ENCODE results near the gene CHMP6. TPM values are rescaled to one million over a fixed set of nuclear protein-coding genes. Genes with fewer than 3 reads are reported as not detected.

CHMP6 gene
- total RNA-seq = 10 to 100 TPM; 22.9 to 30.9 TPM
- 10 to 100 TPM; 15.9 to 30.8 TPM for polyA plus RNA-seq
- long read RNA-seq, donor 1, transcript CHMP6-201 (8 exons, 1,664 nt) = major isoform, 229 of 249 reads
- long read RNA-seq, donor 1, partial matches to known transcripts = 14 of 249 reads
- long read RNA-seq, donor 1, other reads (novel, unspliced or antisense) = 6 of 249 reads
- long read RNA-seq, donor 2, transcript CHMP6-201 (8 exons, 1,664 nt) = major isoform, 30 of 37 reads
- long read RNA-seq, donor 2, partial matches to known transcripts = 3 of 37 reads
- long read RNA-seq, donor 2, other reads (novel, unspliced or antisense) = 4 of 37 reads

- no peaks in the 10 kb centered on the region for H3K9me3 ChIP-seq (ENCODE audit: control insufficient read depth, low read length)
- DNase-seq (peak; percentile 87 to 93), ATAC-seq (ENCODE audit: low FRiP score) (peak; percentile 82)
- H3K27ac ChIP-seq (ENCODE audit: low read depth in 1 of 2, low read length in 2 of 2) = no peak within 1 kb of the TSS
- H3K4me3 ChIP-seq (ENCODE audit: low read length in 2 of 2) = peak within 1 kb of the TSS; percentile 94
- H3K36me3 ChIP-seq (ENCODE audit: control insufficient read depth in 1 of 2, insufficient read depth in 2 of 2, low read length in 1 of 2) = peaks cover 0 to 2% of the 10 kb centered on the region in 2 donors
- intact Hi-C loops (cut with DNase I) = loop anchor here (2.0 to 5.0 kb wide), 2 partner anchors 41 to 109 kb away; no protein-coding TSS in a partner anchor
- H3K4me1 ChIP-seq (ENCODE audit: control insufficient read depth in 1 of 2, insufficient read depth in 2 of 2, low read length in 2 of 2) = no peaks in the 10 kb centered on the region
- no peaks in the 10 kb centered on the region for H3K27me3 ChIP-seq (ENCODE audit: control insufficient read depth in 1 of 2, insufficient read depth in 2 of 2, low read length in 1 of 2)
- 0 to 1% methylated on average over 54 to 66 of the region's 66 CpGs for WGBS, 2 donors
Measured at GRCh38 chr17:80991645-80992076, at the start of gene CHMP6. Gene CHMP6 (plus strand): TSS chr17:80991841. CDS start chr17:80991919, 78 bp downstream.

DNA sequence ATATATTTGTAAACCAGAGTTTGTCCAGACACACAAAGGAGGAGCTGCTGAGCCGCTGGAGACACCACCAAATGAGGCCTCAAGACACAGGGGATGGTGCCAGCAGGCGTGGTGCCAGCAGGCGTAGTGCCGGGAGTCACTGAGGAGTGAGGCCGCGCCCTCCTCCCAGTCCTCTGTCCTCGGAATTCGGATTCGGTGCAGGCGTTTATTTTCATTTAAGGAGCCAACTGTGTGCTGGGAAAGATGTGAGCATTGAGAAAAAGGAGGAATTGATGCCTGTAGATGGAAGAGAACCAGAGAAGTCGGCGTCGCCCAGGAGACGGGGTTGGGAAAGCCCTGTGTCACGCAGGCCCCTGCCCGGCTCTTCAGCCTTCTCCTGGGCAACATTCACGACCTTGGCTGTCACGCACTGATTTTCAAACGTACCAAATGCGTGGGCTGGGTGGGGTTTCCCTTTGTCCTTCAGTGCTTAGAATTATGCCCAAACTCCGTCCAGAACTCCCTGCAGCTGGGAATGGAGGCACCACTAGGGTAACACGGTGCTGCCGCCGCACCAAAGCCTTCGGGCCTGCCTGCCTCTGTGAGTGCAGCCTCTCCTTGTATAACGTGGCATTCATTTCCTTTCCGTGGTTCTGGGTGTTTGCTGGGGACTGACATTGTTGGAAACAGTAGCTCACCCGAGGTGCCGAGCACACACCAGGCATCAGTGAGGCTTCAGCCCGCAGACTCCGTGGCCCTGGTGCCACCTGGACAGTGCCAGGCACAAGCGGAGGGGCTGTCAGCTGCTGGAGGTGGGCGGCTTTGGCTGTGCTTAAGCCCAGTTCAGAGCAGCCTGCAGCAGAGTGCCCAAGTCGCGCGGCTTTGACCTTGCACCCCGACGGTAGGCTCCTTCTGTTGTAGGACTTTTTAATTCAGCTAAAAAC lies 49.0 kb upstream of the CHMP6 start:
- 26 to 33% methylated on average over 38 of the region's 38 CpGs for WGBS, 2 donors
- ATAC-seq (ENCODE audit: low FRiP score) = peak; percentile 92
- intact Hi-C loops (cut with DNase I) = no loop called here
- Histone ChIP-seq H3K4me3 (ENCODE audit: low read length in 2 of 2) (no peak overlapping the region), H3K9me3 (ENCODE audit: control insufficient read depth, low read length) (no peaks in the 10 kb centered on the region), H3K4me1 (ENCODE audit: control insufficient read depth in 1 of 2, insufficient read depth in 2 of 2, low read length in 2 of 2) (no peaks in the 10 kb centered on the region), H3K27ac (ENCODE audit: low read depth in 1 of 2, low read length in 2 of 2) (peak overlapping the region in 1 of 2 donors; percentile 41), H3K36me3 (ENCODE audit: control insufficient read depth in 1 of 2, insufficient read depth in 2 of 2, low read length in 1 of 2) (no peaks in the 10 kb centered on the region), H3K27me3 (ENCODE audit: control insufficient read depth in 1 of 2, insufficient read depth in 2 of 2, low read length in 1 of 2) (no peaks in the 10 kb centered on the region)
- DNase-seq = peak; percentile 94 to 98

- ATAC-seq (ENCODE audit: low FRiP score) = no peak
- H3K9me3 ChIP-seq (ENCODE audit: control insufficient read depth, low read length) = no peaks in the 10 kb centered on the region
- no peak overlapping the region for H3K4me3 ChIP-seq (ENCODE audit: low read length in 2 of 2)
- H3K36me3 ChIP-seq (ENCODE audit: control insufficient read depth in 1 of 2, insufficient read depth in 2 of 2, low read length in 1 of 2) = no peaks in the 10 kb centered on the region
- no peaks in the 10 kb centered on the region for H3K27me3 ChIP-seq (ENCODE audit: control insufficient read depth in 1 of 2, insufficient read depth in 2 of 2, low read length in 1 of 2)
- intact Hi-C loops (cut with DNase I) = no loop called here
- no peaks in the 10 kb centered on the region for H3K4me1 ChIP-seq (ENCODE audit: control insufficient read depth in 1 of 2, insufficient read depth in 2 of 2, low read length in 2 of 2)
- WGBS, 2 donors = 95% methylated on average over 17 of the region's 17 CpGs
- peak; percentile 31 to 71 for DNase-seq
- H3K27ac ChIP-seq (ENCODE audit: low read depth in 1 of 2, low read length in 2 of 2) = no peak overlapping the region
Measured at GRCh38 chr17:80943346-80944145, 48.1 kb upstream of the CHMP6 start.

DNA sequence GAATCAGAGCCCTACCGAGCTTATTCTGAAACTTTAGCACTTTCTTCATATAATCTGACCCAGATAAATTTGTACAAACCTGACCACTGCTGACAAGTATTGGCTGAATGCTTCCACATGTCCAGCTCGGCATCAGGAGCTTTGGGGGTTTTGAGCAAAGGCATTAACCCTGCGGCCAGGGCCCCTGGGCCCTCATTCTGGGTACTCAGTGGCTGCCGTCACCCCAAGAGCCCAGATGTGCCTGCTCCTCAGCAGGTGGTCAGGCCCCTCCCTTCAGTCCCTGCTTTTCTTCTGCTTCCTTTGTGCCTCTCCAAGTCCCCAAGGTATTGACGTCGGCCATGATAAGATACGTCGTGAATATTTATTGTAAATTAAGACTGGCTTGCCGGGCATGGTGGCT lies 47.3 kb upstream of the CHMP6 start:
- WGBS, 2 donors = 93 to 94% methylated on average over 9 of the region's 9 CpGs
- no peak for ATAC-seq (ENCODE audit: low FRiP score)
- H3K27ac ChIP-seq (ENCODE audit: low read depth in 1 of 2, low read length in 2 of 2) = no peak overlapping the region
- no peaks in the 10 kb centered on the region for H3K4me1 ChIP-seq (ENCODE audit: control insufficient read depth in 1 of 2, insufficient read depth in 2 of 2, low read length in 2 of 2)
- no peaks in the 10 kb centered on the region for H3K36me3 ChIP-seq (ENCODE audit: control insufficient read depth in 1 of 2, insufficient read depth in 2 of 2, low read length in 1 of 2)
- no peaks in the 10 kb centered on the region for H3K9me3 ChIP-seq (ENCODE audit: control insufficient read depth, low read length)
- intact Hi-C loops (cut with DNase I) = no loop called here
- no peaks in the 10 kb centered on the region for H3K27me3 ChIP-seq (ENCODE audit: control insufficient read depth in 1 of 2, insufficient read depth in 2 of 2, low read length in 1 of 2)
- DNase-seq = peak in 1 of 2 donors; percentile 28
- H3K4me3 ChIP-seq (ENCODE audit: low read length in 2 of 2) = no peak overlapping the region

DNA sequence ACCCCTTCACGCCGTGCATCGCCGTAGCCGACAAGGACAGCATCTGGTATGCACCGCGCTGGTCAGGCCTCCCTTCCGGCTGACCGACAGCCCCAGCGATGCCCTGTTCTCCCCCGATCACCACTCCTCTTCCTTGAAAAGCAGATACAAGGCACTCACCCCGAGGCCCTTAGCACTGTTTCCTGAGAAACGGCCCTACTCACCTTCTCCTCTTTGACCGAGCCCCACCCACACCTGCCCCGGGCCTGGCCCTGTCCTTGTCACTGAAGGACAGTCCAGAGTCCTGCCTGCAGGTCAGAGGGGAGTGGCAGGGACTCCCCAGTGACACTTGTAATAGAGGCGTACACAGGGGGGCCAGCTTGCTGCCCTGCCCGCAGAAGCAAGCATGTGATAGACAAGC lies 45.9 kb upstream of the CHMP6 start:
- Histone ChIP-seq H3K4me1 (ENCODE audit: control insufficient read depth in 1 of 2, insufficient read depth in 2 of 2, low read length in 2 of 2) (no peaks in the 10 kb centered on the region), H3K4me3 (ENCODE audit: low read length in 2 of 2) (no peak overlapping the region), H3K27me3 (ENCODE audit: control insufficient read depth in 1 of 2, insufficient read depth in 2 of 2, low read length in 1 of 2) (no peaks in the 10 kb centered on the region), H3K27ac (ENCODE audit: low read depth in 1 of 2, low read length in 2 of 2) (no peak overlapping the region), H3K36me3 (ENCODE audit: control insufficient read depth in 1 of 2, insufficient read depth in 2 of 2, low read length in 1 of 2) (no peaks in the 10 kb centered on the region), H3K9me3 (ENCODE audit: control insufficient read depth, low read length) (no peaks in the 10 kb centered on the region)
- peak; percentile 42 to 74 for DNase-seq
- intact Hi-C loops (cut with DNase I) = no loop called here
- no peak for ATAC-seq (ENCODE audit: low FRiP score)
- WGBS, 2 donors = 98% methylated on average over 17 of the region's 17 CpGs

DNA sequence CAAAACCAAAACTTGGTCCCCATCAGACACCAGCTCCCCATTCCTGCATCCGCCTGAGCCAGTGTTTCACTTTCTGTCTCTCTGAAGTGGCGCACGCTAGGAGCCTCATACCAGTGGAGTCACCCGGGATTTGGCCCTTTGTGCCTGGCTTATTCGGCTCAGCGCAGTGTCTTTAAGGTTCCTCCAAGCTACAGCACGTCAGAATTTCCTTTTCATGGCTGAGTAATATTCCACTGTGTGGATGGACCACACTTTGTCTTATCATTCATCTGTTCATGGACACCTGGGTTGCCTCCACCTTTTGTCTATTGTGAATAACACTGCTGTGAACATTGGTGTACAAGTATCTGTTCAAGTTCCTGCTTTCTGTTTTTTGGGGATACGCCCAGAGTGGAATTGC lies 45.2 kb upstream of the CHMP6 start:
- Histone ChIP-seq H3K9me3 (ENCODE audit: control insufficient read depth, low read length) (no peaks in the 10 kb centered on the region), H3K4me3 (ENCODE audit: low read length in 2 of 2) (no peak overlapping the region), H3K36me3 (ENCODE audit: control insufficient read depth in 1 of 2, insufficient read depth in 2 of 2, low read length in 1 of 2) (no peaks in the 10 kb centered on the region), H3K27ac (ENCODE audit: low read depth in 1 of 2, low read length in 2 of 2) (no peak overlapping the region), H3K27me3 (ENCODE audit: control insufficient read depth in 1 of 2, insufficient read depth in 2 of 2, low read length in 1 of 2) (no peaks in the 10 kb centered on the region), H3K4me1 (ENCODE audit: control insufficient read depth in 1 of 2, insufficient read depth in 2 of 2, low read length in 2 of 2) (no peaks in the 10 kb centered on the region)
- WGBS, 2 donors = 98% methylated on average over 8 of the region's 8 CpGs
- ATAC-seq (ENCODE audit: low FRiP score) (no peak), DNase-seq (no peak)
- intact Hi-C loops (cut with DNase I) = no loop called here

GRCh38 chr17:80947200-80947940 lies 44.3 kb upstream of the CHMP6 start:
- no peaks in the 10 kb centered on the region for H3K9me3 ChIP-seq (ENCODE audit: control insufficient read depth, low read length)
- H3K36me3 ChIP-seq (ENCODE audit: control insufficient read depth in 1 of 2, insufficient read depth in 2 of 2, low read length in 1 of 2) = no peaks in the 10 kb centered on the region
- intact Hi-C loops (cut with DNase I) = no loop called here
- no peak overlapping the region for H3K4me3 ChIP-seq (ENCODE audit: low read length in 2 of 2)
- H3K27ac ChIP-seq (ENCODE audit: low read depth in 1 of 2, low read length in 2 of 2) = no peak overlapping the region
- H3K4me1 ChIP-seq (ENCODE audit: control insufficient read depth in 1 of 2, insufficient read depth in 2 of 2, low read length in 2 of 2) = no peaks in the 10 kb centered on the region
- no peaks in the 10 kb centered on the region for H3K27me3 ChIP-seq (ENCODE audit: control insufficient read depth in 1 of 2, insufficient read depth in 2 of 2, low read length in 1 of 2)
- peak; percentile 37 to 58 for DNase-seq
- WGBS, 2 donors = 91% methylated on average over 21 of the region's 21 CpGs
- no peak for ATAC-seq (ENCODE audit: low FRiP score)

Data from aorta (tissue), 5 donors.